DMS 273 (cell line): ENCODE results near the gene FAM3B.

ENCODE experiments used
- DNase-seq: peaks from one replicate; lab custom pipeline; 2025; ENCODE audit not compliant: unreplicated experiment; lab: John Stamatoyannopoulos, UW

FAM3B gene

GRCh38 chr21:41317458-41317857 is 857 bp downstream of the FAM3B start:
- DNase-seq: no peak

GRCh38 chr21:41318218-41318617 is 1.6 kb downstream of the FAM3B start:
- no peak for DNase-seq

DNA sequence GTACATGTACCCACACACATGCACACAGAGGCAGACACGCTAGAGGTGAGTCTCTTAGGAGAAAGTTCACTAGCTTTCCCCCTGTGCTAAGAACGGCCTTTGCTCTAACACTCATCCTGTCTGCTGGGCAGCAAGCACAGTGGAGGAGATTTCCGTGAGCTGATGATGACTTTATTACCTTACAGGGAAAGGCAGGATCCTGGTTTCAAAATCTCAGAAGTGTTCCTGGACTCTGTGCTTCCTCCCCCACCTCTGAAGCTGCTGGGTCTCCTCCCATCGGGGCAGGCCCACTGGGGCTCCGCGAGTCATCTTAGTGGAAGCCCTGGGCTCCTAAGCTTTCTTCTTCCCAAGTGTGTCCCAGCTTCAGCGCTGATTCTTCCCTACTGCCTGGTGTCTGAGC is 2.7 kb downstream of the FAM3B start:
- no peak for DNase-seq

GRCh38 chr21:41321211-41321907 is 4.8 kb downstream of the FAM3B start:
- DNase-seq: no peak

- no peak for DNase-seq
Measured at GRCh38 chr21:41321908-41322495, 5.4 kb downstream of the FAM3B start.

DNA sequence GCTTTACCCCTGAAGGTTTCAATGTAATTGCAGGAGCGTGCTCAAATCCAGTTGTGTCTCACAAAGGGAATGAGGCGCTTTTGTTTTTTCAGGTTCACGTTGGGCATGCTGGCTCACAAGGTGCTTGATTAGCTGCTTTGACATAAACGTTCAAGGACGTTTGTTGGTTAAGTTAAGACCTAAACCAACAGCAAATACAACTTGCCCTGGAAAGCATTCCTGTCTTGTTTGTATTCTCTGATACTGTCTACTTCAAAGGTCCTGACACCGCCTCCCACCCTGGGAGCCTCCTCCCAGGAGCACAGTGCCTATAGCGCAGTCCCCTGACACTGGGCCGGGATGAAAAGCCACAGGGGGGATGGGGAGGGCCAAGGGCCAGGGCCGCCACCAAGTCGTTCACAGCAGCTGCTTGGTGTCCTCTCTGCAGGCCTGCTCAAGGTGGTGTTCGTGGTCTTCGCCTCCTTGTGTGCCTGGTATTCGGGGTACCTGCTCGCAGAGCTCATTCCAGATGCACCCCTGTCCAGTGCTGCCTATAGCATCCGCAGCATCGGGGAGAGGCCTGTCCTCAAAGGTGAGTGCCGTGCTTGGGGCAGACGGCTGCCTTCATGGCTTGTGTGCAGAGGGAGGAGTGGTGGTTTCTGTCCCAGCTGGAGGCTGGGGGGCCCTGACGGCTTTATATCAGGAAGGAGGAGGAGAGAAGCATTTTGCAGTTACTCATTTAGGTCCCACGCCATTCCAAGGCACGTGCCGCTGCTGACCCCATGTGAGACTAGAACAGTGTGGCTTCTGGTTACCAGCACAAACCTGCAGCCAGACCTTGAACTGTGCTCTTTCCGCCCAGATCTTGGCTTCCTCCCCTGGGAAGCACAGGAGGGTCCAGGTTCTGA is 6.1 kb downstream of the FAM3B start:
- DNase-seq: no peak

GRCh38 chr21:41325138-41325912 is 8.7 kb downstream of the FAM3B start:
- no peak for DNase-seq

GRCh38 chr21:41326414-41327080 is 9.9 kb downstream of the FAM3B start:
- no peak for DNase-seq

GRCh38 chr21:41327753-41328152 is 11.2 kb downstream of the FAM3B start:
- DNase-seq: no peak

- no peak for DNase-seq
Measured at GRCh38 chr21:41328660-41329607, 12.3 kb downstream of the FAM3B start.

DNA sequence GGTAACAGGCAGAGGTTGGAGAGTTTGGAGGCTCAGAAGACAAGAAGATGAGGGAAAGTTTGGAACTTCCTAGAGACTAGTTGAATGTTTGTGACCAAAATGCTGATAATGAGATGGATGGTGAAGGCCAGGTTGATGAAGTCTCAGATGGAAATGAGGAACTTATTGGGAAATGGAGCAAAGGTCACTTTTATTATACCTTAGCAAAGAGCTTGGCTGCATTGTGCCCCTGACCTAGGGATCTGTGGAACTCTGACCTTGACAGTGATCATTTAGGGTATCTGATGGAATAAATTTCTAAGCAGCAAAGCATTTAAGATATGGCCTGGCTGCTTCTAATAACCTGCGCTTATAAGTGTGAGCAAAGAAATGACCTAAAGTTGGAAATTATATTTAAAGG is 17.2 kb downstream of the FAM3B start:
- no peak for DNase-seq

DNA sequence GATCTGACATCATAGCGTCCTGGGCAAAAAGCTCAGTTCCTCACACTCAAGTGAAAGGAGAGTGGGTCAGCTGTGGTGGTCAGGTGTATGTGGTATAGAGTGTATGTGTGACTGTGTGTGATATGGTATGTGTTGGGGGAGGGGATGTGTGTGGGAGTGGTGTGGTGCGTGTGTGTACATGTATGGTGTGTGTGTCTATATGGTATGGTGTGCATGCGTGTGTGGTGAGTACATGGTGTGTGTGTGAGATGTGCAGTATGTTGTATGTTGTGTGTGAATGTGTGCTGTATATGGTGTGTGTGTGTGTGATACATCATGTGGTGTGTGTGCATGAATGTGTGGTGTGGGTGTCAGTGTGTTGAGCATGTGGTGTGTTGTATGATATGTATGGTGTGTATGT is 20.9 kb downstream of the FAM3B start:
- DNase-seq: no peak

DNA sequence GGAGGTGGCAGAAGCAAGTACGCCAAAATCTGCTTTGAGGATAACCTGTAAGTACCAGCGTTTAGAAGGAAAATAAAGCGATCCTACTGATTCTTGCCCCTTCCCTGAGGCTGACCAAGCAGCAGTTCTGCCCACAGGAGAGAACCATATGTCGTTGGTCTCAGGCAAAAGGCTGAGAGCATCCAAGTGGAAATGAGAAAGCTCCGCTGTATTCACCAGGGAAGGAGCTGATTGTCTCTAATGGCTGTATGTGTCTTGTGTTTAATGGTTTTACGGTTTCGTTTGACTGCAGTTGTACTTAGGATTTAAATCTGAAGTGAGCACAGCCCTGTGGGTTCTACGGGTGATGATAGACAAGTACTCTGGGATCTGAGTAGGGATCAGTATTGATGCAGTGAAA is 21.9 kb downstream of the FAM3B start:
- no peak for DNase-seq

- DNase-seq: no peak
Measured at GRCh38 chr21:41342035-41342434, 25.4 kb downstream of the FAM3B start.

DNA sequence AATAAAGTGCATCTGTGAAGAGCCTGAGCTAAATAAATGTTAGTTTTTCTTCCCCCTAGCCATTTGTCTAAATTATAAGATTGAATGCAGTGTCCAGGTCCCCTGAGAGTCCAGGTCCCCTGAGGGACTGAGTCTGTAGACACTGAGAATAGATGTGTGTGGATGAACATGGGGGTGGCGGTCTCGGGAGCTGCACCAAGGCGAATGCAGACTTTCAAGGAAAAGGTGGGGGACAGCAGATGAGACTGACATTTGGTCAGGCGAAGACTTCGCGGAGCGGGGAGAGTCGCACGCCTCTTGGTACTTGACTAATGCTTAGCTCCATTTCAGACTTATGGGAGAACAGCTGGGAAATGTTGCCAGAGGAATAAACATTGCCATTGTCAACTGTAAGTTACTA is 27.5 kb downstream of the FAM3B start:
- DNase-seq: no peak

GRCh38 chr21:41345356-41345755 is 28.8 kb downstream of the FAM3B start:
- no peak for DNase-seq

DNA sequence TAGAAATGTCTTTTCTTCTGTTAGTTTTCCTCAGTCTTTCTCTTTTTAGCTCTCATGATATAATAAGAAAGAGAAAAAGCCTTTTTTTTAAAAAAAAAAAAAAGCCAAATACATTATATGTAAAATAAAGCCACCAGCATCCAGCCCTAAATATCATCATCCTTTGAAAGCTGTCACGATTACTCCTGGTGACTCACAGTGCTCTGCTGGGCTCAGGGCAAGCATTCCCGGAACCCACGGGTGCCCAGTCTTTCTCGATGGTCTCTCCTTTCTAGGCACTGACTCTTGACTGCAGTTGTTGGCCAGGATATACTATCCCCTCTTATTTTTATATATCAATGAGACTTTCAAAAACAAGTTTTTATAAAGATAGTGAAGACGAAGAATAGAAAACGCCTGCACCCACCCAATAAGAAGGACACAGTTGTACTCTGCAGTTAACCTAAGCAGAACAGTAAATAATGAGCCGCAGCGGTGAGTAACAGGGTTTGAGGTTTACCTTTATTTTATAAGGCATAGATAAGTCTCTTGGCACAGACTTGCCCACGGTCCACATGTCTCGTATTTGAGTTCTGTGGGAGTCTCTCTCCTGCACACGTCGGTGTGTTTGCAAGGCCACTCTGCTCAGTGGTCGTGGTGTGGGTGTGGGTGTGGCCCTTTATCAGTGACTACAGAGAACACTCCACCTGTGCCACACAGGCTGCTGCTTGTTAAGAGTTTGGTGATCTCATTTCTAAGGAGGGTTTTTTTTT is 29.5 kb downstream of the FAM3B start:
- DNase-seq: no peak

DNA sequence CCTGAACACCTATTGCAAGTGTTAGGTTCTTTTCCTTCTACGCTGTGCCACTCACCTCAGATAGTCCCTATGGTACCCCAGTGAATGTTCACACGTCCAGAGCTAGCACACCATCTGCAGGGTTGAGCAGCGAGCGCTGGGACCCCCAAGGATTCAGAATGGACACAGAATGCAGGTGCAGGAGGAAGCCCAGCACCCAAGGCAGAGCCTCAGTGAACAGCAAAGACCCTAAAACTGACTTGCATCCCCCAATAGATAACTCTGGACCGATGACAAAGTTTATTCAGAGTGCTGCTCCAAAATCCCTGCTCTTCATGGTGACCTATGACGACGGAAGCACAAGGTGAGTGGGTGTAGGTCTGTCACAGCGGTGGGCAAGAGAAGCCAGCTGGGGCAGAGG is 30.2 kb downstream of the FAM3B start:
- no peak for DNase-seq

DNA sequence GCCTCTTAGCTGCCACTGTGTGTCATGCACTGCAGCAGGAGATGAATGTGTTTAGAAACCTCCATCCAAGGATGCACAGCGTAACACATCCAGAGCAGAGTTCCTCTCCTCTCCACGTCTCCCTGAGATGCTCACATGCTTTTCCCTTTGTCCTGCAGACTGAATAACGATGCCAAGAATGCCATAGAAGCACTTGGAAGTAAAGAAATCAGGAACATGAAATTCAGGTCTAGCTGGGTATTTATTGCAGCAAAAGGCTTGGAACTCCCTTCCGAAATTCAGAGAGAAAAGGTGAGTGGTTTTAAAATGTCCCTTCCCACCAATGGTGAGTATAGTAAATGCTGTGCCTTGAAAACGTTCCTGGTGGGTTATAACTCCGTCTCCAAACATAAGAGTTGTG is 31.8 kb downstream of the FAM3B start:
- DNase-seq: no peak
